ENCODE measurements around the gene STIM1. TPM values are rescaled to one million over a fixed set of nuclear protein-coding genes. Genes with fewer than 3 reads are reported as not detected.
"Not testable (repeated sequence)": the region's sequence is repeated elsewhere in the genome, so short reads cannot be mapped to it uniquely, and the experiment has no call there.

STIM1 gene
- total RNA-seq, 4 donors from 2014 or later: 42.2 to 71.0 (median 51.1) TPM

GRCh38 chr11:3893311-3893710, 37.8 kb downstream of the STIM1 start:
- no peak for ATAC-seq (ENCODE audit: low FRiP score)
- no peak for TF ChIP-seq CTCF (IDR thresholded peaks at IDR 0.05)

GRCh38 chr11:3894128-3894731, 38.8 kb downstream of the STIM1 start:
- ATAC-seq (ENCODE audit: low FRiP score) (peak; percentile 19), DNase-seq (ENCODE audit: low spot score) (no peak)

More at GRCh38 chr11:3893311-3893710, 37.8 kb downstream of the STIM1 start:
- DNase-seq (ENCODE audit: low spot score): no peak

GRCh38 chr11:3896644-3897043, 41.2 kb downstream of the STIM1 start:
- ATAC-seq (ENCODE audit: low FRiP score): no peak
- no peak for DNase-seq (ENCODE audit: low spot score)
- no peak for TF ChIP-seq CTCF (IDR thresholded peaks at IDR 0.05)

More at GRCh38 chr11:3894128-3894731, 38.8 kb downstream of the STIM1 start:
- no peak for TF ChIP-seq CTCF (IDR thresholded peaks at IDR 0.05)

- not testable (repeated sequence) for ATAC-seq (ENCODE audit: low FRiP score)
These were observed 44.8 kb downstream of the STIM1 start for GRCh38 chr11:3900230-3900629.

DNA sequence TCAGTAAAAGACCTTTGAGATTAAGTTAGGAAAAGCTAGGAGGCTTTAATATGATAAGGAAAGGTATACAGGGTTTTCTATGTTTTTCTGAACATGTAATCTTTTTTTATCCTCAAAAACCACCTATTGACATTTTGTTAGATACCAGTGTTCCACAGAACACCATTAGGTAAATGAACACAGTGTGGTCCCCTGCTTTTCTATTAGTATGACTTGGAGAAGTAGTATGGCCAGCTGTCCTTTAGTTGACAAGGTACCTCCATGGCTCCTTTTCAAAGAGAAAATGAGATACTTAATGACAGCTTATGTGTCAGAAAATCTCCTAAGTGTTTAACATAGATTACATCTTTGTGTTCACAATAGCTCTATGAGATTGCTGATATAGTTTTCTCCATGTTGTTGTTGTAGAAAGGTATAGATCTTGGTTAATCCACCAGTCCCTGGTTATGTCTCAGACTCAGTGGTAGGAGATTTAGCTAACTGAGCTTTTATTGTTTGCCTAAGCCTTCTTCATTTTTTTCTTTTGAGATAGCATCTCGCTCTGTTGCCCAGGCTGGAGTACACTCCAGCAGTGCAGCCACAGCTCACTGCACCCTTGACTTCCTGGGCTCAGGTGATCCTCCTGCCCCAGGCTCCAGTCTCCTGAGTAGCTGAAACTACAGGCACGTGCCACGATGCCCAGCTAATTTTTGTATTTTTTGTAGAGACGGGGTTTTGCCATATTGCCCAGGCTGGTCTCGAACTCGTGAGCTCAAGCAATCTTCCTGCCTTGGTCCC, 46.0 kb downstream of the STIM1 start:
- ATAC-seq (ENCODE audit: low FRiP score) (no peak), DNase-seq (ENCODE audit: low spot score) (no peak)
- TF ChIP-seq CTCF (IDR thresholded peaks at IDR 0.05): no peak

More at GRCh38 chr11:3900230-3900629, 44.8 kb downstream of the STIM1 start:
- DNase-seq (ENCODE audit: low spot score): not testable (repeated sequence)

DNA sequence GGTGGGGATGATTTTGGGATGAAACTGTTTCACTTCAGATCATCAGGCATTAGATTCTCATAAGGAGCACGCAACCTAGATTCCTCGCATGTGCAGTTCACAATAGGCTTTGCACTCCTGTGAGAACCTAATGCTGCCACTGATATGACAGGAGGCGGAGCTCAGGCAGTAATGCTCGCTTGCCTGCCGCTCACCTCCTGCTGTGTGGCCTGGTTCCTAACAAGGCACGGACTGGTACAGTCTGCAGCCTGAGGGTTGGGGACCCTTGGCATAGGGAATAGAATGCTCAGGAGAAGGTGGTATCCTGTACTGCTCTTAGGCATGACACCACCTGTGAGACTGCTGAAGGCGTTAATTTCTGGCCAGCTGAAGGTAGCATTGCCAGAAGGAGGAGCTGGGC, 47.0 kb downstream of the STIM1 start:
- no peak for TF ChIP-seq CTCF (IDR thresholded peaks at IDR 0.05)
- DNase-seq (ENCODE audit: low spot score) (no peak), ATAC-seq (ENCODE audit: low FRiP score) (no peak)

- DNase-seq (ENCODE audit: low spot score) (no peak), ATAC-seq (ENCODE audit: low FRiP score) (no peak)
- no peak for TF ChIP-seq CTCF (IDR thresholded peaks at IDR 0.05)
These were observed 47.9 kb downstream of the STIM1 start for GRCh38 chr11:3903207-3903896.

All from omental fat pad (tissue), 4 donors.